HG03558 (cell line): ENCODE results near the gene IL23A.
"Not testable (repeated sequence)": the region's sequence is repeated elsewhere in the genome, so short reads cannot be mapped to it uniquely, and the experiment has no call there.

Experiments
- ATAC-seq: cut with Tn5 transposase; IDR thresholded peaks from one replicate; pipeline ENCODE4 v1.9.1; 2021; ENCODE audit warnings: moderate number of reproducible peaks; ENCODE audit not compliant: unreplicated experiment; ENCODE audit errors: extremely low read depth

Gene IL23A, protein sequence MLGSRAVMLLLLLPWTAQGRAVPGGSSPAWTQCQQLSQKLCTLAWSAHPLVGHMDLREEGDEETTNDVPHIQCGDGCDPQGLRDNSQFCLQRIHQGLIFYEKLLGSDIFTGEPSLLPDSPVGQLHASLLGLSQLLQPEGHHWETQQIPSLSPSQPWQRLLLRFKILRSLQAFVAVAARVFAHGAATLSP

DNA sequence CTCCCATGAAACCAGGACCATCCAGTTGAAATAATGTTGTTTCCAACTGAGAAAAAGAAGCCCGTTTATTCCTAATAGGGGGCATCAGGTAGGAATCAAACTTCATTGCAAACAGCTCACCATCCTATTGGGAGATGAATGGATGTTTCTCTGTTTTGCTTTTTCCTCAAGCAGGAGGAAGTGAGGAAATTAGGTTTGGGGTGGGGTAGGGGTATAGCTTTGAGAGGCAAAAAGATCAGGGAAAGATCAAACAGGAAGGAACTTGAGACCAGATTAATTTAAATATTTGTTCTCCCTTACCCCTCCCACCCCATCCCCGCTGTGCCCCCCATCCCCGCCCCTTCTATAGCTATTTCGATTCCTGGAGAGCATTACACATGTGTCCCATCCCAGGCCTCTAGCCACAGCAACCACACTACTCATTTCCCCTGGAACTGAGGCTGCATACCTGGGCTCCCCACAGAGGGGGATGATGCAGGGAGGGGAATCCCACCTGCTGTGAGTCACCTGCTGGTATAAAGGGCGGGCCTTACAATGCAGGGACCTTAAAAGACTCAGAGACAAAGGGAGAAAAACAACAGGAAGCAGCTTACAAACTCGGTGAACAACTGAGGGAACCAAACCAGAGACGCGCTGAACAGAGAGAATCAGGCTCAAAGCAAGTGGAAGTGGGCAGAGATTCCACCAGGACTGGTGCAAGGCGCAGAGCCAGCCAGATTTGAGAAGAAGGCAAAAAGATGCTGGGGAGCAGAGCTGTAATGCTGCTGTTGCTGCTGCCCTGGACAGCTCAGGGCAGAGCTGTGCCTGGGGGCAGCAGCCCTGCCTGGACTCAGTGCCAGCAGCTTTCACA is at the start of gene IL23A:
Gene IL23A, plus strand, starts transcription at position 577 of the 850 bp plus-strand sequence. Its CDS starts 161 bp downstream, at position 738.
- ATAC-seq = no peak

DNA sequence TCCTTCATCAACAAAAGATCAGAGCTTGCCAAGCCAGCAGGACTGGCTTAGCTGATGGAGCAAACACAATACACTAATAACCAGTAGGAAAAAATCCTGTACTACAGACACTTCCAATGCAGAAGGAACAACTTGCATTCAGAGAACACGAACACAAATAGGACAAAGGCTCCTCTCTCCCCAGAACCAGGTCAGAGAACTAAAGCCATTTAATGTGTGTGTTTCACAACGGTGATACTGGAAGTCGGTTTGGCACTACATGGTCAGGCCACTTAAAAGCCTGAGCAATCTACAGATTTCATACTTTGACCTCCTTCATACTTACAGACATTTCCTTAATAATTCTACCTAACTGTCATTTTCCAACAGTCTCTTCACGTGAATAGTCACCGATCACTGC is 44.9 kb upstream of the IL23A start:
- ATAC-seq = no peak

DNA sequence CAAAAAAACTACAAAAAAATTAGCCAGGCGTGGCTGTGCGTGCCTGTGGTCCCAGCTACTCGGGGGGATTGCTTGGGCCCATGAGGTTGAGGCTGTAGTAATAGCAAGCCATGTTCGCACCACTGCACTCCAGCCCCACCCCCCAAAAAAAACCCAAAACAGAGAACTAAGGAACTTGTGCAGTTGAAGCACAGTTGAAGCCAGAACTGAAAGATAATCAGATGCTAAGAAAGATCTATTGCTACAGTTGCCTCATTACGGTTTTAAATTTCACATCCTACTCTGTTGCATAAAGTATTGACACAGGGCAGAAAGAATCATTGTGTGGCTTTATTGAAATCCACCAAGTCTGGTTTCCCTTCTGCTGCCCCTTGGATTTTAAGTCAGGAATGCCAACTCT is 42.4 kb upstream of the IL23A start:
- no peak for ATAC-seq

DNA sequence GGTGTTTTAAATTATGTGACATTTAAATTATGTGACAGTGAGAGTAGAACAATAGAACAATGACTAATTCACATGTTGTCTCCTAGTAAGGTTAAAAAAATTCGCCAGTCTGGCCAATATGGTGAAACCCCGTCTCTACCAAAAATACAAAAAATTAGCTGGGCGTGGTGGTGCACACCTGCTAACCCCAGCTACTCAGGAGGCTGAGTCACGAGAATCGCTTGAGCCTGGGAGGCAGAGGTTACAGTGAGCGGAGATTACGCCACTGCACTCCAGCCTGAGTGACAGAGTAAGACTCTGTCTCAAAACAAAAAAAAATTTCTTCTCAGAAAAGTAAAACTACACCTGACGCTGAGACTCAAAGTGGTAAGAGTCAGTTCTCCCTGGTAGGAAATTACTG is 41.3 kb upstream of the IL23A start:
- ATAC-seq = no peak

DNA sequence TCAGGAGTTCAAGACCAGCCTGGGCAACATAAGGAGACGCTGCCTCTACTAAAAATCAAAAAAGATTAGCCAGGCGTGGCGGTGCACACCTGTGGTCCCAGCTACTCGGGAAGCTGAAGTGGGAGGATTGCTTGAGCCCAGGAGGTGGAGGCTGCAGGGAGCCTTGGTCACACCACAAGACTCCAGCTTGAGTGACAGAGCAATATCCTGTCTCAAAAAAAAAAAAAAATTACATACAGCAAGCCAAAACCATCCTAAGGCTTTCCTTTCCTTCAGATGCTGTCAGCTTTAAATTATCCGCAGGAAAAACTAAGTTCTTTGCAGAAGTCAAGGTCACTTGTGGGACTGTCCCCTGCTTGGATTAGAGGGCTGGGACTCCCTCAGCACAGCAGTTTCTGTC is 39.9 kb upstream of the IL23A start:
- ATAC-seq = no peak

DNA sequence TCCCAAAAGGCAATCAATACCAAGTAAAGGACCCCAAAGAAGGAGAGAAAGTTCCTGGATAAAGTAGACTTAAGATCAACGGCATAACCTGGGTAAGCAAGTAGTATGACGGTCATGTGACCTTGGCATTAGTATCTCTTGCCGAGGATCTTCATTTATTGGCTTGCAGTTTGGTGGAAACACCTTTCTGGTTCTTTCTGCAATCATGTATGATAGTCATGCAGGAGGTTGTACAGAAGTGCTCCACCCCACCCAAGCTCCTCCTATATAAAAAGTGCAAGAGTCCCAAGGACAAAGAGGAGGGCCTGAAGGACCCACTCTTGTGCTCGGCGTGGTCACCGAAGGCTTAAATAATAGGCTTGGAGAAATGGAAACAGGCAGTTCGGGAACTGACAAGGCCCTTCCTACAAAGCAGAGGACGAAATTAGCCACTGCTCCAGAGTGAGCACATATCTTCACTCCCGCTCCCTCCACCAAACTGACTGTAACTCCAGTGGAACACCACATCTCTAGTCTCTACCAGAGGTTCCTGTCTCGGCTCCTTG is 39.3 kb upstream of the IL23A start:
- ATAC-seq = no peak

DNA sequence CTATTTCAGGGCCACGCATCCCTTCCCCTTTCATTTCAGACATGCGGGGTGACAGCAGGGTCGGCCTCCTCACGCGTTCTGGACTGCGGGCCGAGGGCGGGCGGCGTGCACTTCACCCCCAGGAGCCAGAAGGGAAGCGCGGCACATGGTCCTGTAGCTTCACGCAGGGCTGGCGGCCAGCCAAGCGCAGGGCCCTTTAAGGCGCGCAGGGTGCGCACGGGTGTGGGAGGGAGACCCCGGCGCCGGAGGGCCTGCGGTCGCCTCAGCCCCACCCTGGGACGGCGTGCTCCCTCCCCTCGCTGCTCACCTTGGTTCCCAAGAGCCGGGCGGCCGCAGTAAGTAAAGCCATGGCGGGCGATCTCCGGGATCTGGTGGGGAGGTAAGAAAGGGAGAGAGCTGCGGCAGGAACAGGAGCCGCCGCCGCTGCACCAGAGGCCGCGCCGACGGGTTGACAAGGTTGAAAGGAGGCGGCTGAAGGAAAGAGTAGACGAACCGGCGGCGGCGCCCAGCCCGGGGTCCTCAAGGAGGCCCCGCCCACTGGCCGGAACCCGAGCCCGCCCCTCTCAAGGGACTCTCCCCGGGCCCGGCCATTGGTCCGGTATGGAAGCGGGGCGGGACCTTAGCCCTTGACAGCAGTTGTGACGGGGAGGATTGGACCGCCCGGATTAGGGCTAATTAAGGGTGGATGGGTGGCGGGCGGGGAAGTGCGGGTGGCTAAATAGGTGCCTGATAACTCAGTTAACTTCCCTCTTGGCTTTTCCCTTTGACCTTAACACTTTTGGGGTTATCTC is 38.6 kb upstream of the IL23A start, which contains the start of gene CS:
Gene CS, minus strand, starts transcription at position 478 of the 791 bp plus-strand sequence. Its CDS starts 129 bp downstream, at position 349.
- ATAC-seq = peak; percentile 79

DNA sequence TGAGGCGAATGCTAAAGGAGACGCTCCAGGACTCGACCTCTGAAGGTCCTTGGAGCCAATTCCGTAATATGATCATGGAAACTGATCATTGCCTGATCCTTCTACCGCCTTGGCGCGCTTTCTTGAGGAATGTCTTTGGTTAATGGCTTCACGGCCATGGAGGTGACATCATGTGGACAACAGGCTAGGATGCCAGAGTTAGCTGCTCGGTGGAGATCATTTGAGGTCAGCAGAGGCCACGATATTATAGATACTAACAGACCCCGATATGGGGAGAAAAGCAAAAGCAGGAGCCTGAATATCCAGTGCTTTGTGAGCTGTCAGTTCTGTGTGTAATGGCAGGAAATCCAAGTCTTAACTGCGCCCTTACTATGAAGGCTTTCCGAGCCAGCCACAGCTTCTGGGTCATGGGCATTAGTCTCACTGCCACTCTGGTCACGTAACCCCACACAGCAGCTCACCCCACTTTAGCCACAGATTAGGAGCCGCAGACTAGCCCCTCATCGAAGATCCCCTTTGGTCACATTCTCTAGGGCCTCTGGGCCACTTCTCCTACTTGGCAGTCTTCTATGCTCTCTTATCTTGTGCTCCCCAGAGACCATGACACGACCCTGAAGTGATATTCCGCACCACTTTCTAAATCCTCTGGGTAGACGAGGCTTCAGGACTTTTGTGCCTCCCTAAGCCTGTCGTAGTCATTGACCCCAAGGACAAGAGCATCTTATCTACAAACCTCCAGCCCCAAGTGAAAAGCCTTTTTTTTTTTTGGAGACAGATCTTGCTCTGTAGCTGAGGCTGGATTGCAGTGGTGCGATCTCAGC is 37.8 kb upstream of the IL23A start:
- ATAC-seq = no peak

DNA sequence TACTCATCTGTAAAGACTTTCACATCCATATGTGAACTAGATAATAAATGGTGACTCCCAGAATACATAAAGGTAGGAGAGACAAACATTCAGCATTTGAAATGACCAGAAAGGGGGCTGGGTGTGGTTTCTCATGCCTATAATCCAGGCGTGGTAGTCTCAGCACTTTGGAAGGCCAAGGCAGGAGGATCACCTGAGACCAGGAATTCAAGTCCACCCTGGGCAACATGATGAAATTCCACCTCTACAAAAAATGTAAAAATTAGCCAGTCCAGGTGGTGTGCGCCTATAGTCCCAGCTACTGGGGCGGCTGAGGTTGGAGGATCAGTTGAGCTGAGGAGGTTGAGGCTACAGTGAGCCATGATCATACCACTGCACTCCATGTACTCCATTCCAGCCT is 34.4 kb upstream of the IL23A start:
- ATAC-seq = no peak

DNA sequence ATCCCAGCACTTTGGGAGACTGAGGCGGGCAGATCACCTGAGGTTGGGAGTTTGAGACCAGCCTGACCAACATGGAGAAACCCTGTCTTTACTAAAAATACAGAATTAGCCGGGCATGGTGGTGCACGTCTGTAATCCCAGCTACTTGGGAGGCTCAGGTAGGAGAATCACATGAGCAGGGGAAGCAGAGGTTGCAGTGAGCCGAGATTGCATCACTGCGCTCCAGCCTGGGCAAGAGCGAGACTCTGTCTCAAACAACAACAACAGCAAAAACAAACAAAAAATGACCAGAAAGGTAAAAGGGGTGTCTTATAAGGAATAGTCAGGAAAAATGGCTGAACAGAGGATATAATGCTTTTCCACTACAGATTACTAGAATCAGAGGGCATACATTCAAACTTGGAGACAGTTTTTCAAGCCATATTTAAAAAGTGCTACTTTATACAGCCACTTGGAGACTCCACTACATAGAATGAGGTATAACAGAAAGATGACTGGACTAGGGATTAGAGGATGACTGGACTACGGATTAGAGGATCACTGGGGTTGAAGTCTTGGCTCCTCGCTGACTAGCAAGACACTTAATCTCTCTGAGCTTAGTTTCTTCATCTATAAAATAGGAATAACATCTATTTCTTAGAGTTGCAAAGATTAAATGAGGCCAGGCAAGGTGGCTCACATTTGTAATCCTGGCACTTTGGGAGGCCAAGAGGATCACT is 33.7 kb upstream of the IL23A start:
- no peak for ATAC-seq

DNA sequence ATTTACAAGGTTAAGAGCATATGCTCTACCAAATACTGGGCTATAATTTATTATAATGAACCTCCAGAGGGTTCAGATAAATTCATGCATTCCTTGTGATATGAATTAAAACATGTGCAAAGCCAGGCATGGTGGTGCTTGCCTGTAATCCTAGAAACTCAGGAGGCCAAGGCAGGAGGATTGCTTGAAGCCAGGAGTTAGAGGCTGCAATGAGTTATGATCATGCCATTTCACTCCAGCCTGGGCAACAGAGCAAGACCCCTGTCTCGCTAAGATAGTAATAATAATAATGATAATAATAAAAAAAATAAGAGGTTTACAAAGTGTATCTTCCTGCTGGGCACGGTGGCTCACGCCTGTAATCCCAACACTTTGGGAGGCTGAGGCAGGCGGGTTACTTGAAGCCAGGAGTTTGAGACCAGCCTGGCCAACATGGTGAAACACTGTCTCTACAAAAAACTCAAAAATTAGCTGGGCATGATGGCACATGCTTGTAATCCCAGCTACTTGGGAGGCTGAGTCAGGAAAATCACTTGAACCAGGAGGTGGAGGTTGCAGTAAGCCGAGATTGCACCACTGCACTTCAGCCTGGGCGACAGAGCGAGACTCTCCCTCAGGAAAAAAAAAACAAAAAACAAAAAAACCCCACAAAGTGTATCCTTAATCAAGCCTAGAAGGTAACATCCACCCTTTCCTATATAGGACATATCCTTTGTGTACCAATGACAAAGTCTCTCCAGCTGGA is 31.3 kb upstream of the IL23A start:
- no peak for ATAC-seq

DNA sequence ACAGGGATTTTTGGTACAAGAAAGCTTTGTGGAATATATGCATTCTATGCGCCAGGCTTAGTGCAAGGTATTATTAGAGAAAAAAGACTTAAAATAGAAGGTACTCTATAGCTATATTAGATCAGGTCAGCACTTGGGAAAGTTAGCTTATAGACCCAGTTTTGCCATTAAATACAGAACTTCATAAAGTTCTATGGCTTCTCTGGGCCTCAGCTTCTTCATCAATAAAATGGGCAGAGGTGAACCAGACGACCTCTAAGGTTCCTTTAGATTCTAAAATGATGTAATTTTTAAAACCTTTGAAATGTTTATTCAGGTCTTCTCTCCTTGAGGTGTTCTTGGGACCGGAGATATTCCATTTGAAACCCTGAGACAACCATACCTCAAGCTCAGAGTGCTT is 30.0 kb upstream of the IL23A start:
- ATAC-seq = no peak

DNA sequence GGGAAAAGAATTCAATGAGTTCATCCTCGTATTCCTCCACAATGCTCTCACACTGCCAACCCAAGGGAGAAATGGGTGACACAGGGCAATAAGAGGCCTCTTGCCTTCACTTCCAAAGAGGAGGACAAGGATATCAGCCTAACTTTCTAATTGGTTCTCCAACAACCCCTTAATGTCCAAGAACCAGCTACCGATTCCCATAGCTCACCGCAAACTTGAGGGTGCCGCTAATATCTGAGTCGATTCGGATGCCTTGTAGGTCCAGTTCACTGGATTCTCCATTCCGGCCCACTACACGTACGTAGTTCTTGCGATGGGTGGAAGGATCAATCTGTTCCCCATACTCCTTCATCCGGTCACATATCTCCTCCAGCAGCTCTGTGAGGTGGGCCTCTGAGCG is 27.7 kb upstream of the IL23A start:
- no peak for ATAC-seq

DNA sequence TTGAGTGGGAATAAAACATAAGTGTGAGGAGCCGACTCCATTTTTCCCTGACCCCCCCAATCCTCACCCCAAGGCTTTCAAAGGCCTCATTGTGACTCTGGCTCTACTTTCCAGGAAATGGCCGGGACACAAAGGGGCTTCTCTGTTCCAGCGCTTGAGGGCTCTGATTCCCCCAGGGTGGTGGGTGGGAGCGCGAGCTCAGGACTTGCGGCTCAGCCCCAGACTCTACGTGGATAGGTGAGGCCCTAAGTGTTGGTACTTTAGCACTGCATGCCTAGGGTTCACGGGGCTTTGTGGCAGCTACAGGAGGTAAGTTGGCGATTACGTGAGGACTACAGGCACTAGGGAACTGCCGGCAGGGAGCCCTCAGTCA is 23.4 kb upstream of the IL23A start:
- no peak for ATAC-seq

DNA sequence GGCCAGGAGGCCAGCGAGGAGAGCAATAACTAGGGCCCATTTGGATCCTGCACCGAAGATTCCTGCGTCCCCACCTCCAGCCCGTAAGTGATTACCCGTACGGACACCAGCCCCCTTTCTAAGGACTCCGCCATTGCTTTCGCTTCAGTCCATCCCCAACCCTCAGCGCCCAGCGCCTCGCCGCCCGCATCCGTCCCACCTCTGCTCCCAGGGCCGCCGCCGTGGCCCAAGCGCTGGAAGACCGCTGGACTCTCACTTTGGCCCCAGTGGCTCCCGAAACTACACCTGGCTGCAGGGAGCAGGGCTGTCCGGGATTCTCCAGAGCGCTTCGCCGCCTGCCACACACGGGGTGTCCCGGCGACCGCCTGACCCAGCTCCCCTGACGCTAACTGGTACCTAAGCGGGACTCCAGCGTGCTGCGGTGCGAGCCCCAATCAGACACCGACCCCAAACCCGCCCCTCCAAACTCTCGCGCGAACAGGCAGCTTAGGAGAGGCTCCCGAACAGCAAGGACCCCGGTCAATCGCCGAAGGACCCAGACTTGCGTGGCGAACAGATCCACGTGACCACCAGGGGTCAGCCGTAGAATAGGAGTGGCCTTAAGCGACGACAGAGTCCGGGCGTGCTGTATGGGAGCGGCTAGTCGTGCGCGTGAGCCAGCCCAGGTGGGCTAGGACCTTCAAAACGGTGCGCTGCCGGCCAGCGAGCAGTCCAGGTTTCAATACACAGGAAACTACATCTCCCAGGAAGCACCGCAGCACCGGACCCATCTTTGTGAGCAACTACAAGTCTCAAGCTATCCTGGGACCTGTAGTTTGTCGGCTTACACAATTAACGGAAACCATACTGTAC is 22.8 kb upstream of the IL23A start, which contains the start of gene CNPY2:
Gene CNPY2, minus strand, starts transcription at position 367 of the 852 bp plus-strand sequence. CDS start 771 bp downstream, outside the sequence.
- peak; percentile 77 for ATAC-seq

DNA sequence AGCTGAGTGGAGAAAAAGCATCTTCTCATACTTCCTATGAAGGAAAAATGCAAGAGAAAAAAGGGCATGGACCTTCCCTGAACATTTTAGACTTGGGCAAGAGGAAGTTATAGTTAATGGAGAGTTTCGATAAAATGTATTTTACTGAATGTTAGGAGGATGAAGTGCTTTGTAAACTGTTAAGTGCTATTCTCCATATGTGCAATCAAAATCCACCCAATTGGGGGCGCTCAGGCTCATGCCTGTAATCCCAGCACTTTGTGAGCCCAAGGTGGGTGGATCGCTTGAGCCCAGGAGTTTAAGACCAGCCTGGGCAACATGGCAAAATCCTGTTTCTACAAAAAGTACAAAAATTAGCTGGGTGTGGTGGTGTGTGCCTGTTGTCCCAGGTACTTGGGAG is 21.0 kb upstream of the IL23A start:
- ATAC-seq = no peak

DNA sequence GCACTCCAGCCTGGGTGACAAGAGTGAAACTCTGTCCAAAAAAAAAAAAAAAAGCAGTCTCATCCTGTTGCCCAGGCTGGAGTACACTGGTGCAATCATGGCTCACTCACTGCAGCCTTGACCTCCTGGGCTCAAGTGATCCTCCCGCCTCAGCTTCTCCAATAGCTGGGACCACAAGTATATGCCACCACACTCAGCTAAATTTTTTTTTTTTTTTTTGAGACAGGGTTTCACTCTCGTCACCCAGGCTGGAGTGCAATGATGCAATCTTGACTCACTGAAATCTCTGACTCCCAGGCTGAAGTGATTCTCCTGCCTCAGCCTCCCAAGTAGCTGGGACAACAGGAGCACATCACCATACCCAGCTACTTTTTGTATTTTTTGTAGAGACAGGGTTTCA is 17.7 kb upstream of the IL23A start:
- no peak for ATAC-seq

DNA sequence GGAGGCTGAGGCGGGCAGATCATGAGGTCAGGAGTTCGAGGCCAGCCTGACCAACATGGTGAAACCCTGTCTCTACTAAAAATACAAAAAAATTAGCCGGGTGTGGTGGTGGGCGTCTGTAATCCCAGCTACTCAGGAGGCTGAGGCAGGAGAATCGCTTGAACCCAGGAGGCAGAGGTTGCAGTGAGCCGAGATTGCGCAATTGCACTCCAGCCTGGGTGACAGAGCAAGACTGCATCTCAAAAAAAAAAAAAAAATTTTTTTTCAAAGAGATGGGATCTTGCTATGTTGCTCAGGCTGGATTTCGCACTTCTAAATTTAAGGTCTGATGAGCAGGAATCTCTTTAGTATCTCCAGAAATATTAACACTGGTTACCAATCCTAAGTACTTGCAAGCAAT is 17.1 kb upstream of the IL23A start:
- ATAC-seq = not testable (repeated sequence)
